ENCODE data around the gene FNDC3A.

The FNDC3A gene

GRCh38 chr13:49220856-49221589 is 245.3 kb downstream of the FNDC3A start:
- TF ChIP-seq CTCF (IDR thresholded peaks at IDR 0.05; ENCODE audit: poor library complexity, severe bottlenecking): no peak
- no peaks in the 10 kb centered on the region for H3K9me3 ChIP-seq (ENCODE audit: severe bottlenecking)
- no peak overlapping the region for H3K27ac ChIP-seq (ENCODE audit: poor library complexity, severe bottlenecking)
- H3K36me3 ChIP-seq (ENCODE audit: low read depth): no peaks in the 10 kb centered on the region
- ATAC-seq (ENCODE audit: low read depth): no peak
- no peaks in the 10 kb centered on the region for H3K4me1 ChIP-seq (ENCODE audit: insufficient read depth, poor library complexity, severe bottlenecking)
- H3K27me3 ChIP-seq (ENCODE audit: insufficient read depth, poor library complexity, severe bottlenecking): peaks cover 26% of the 10 kb centered on the region
- no peak overlapping the region for H3K4me3 ChIP-seq (ENCODE audit: severe bottlenecking)
- DNase-seq (ENCODE audit: low spot score): no peak

- no peak for DNase-seq (ENCODE audit: low spot score)
- no peak for ATAC-seq (ENCODE audit: low read depth)
- no peaks in the 10 kb centered on the region for H3K9me3 ChIP-seq (ENCODE audit: severe bottlenecking)
- H3K27me3 ChIP-seq (ENCODE audit: insufficient read depth, poor library complexity, severe bottlenecking): peaks cover 26% of the 10 kb centered on the region
- no peak overlapping the region for H3K27ac ChIP-seq (ENCODE audit: poor library complexity, severe bottlenecking)
- H3K36me3 ChIP-seq (ENCODE audit: low read depth): no peaks in the 10 kb centered on the region
- H3K4me1 ChIP-seq (ENCODE audit: insufficient read depth, poor library complexity, severe bottlenecking): no peaks in the 10 kb centered on the region
- no peak overlapping the region for H3K4me3 ChIP-seq (ENCODE audit: severe bottlenecking)
- TF ChIP-seq CTCF (IDR thresholded peaks at IDR 0.05; ENCODE audit: poor library complexity, severe bottlenecking): no peak
Observed at GRCh38 chr13:49221590-49221965, 245.9 kb downstream of the FNDC3A start.

GRCh38 chr13:49225223-49226042 is 249.7 kb downstream of the FNDC3A start:
- H3K27ac ChIP-seq (ENCODE audit: poor library complexity, severe bottlenecking): no peak overlapping the region
- H3K27me3 ChIP-seq (ENCODE audit: insufficient read depth, poor library complexity, severe bottlenecking): peaks cover 14% of the 10 kb centered on the region
- DNase-seq (ENCODE audit: low spot score) (no peak), ATAC-seq (ENCODE audit: low read depth) (no peak)
- no peaks in the 10 kb centered on the region for H3K36me3 ChIP-seq (ENCODE audit: low read depth)
- no peaks in the 10 kb centered on the region for H3K9me3 ChIP-seq (ENCODE audit: severe bottlenecking)
- H3K4me3 ChIP-seq (ENCODE audit: severe bottlenecking): no peak overlapping the region
- TF ChIP-seq CTCF (IDR thresholded peaks at IDR 0.05; ENCODE audit: poor library complexity, severe bottlenecking): no peak
- no peaks in the 10 kb centered on the region for H3K4me1 ChIP-seq (ENCODE audit: insufficient read depth, poor library complexity, severe bottlenecking)

GRCh38 chr13:49226613-49227012 is 250.9 kb downstream of the FNDC3A start:
- no peaks in the 10 kb centered on the region for H3K9me3 ChIP-seq (ENCODE audit: severe bottlenecking)
- DNase-seq (ENCODE audit: low spot score) (no peak), ATAC-seq (ENCODE audit: low read depth) (no peak)
- H3K27me3 ChIP-seq (ENCODE audit: insufficient read depth, poor library complexity, severe bottlenecking): peaks cover 2% of the 10 kb centered on the region
- TF ChIP-seq CTCF (IDR thresholded peaks at IDR 0.05; ENCODE audit: poor library complexity, severe bottlenecking): no peak
- H3K27ac ChIP-seq (ENCODE audit: poor library complexity, severe bottlenecking): no peak overlapping the region
- H3K36me3 ChIP-seq (ENCODE audit: low read depth): no peaks in the 10 kb centered on the region
- no peaks in the 10 kb centered on the region for H3K4me1 ChIP-seq (ENCODE audit: insufficient read depth, poor library complexity, severe bottlenecking)
- H3K4me3 ChIP-seq (ENCODE audit: severe bottlenecking): no peak overlapping the region

- TF ChIP-seq CTCF (IDR thresholded peaks at IDR 0.05; ENCODE audit: poor library complexity, severe bottlenecking): no peak
- Histone ChIP-seq H3K27ac (ENCODE audit: poor library complexity, severe bottlenecking) (no peak overlapping the region), H3K36me3 (ENCODE audit: low read depth) (no peaks in the 10 kb centered on the region), H3K27me3 (ENCODE audit: insufficient read depth, poor library complexity, severe bottlenecking) (no peaks in the 10 kb centered on the region), H3K4me1 (ENCODE audit: insufficient read depth, poor library complexity, severe bottlenecking) (no peaks in the 10 kb centered on the region), H3K4me3 (ENCODE audit: severe bottlenecking) (no peak overlapping the region), H3K9me3 (ENCODE audit: severe bottlenecking) (no peaks in the 10 kb centered on the region)
- DNase-seq (ENCODE audit: low spot score) (no peak), ATAC-seq (ENCODE audit: low read depth) (no peak)
Observed at GRCh38 chr13:49234741-49235140, 259.0 kb downstream of the FNDC3A start.

Data from RWPE2 (cell line).